ENCODE data around the gene SORCS2. TPM values are rescaled to one million over a fixed set of nuclear protein-coding genes. Genes with fewer than 3 reads are reported as not detected.

SORCS2 gene
- total RNA-seq, 1 experiment from 2014 or later, result 4.1 TPM

GRCh38 chr4:7254736-7255487 lies 62.6 kb downstream of the SORCS2 start:
- Histone ChIP-seq H3K79me2 (ENCODE audit: low read length) (0 out of 2 replicates have a peak, but pooled peaks cover 8% of the 10 kb centered on the region), H2AFZ (ENCODE audit: low read length) (no peak overlapping the region), H3K27ac (ENCODE audit: low read length) (no peak overlapping the region), H3K9me3 (ENCODE audit: low read length) (no peaks in the 10 kb centered on the region), H3F3A (ENCODE audit: low read length, unreplicated experiment) (no peaks in the 10 kb centered on the region), H3K36me3 (ENCODE audit: low read depth, low read length) (no peaks in the 10 kb centered on the region), H3K4me3 (ENCODE audit: low read length) (no peak overlapping the region), H3K4me2 (ENCODE audit: low read length) (no peak overlapping the region), H3K9ac (ENCODE audit: low read length) (no peak overlapping the region), H3K27me3 (ENCODE audit: low read length) (no peaks in the 10 kb centered on the region), H3K9me2 (replicated peaks; ENCODE audit: low read length) (no peaks in the 10 kb centered on the region), H4K20me1 (ENCODE audit: low read length) (no peaks in the 10 kb centered on the region), H3K4me1 (ENCODE audit: insufficient read depth, low read length) (no peaks in the 10 kb centered on the region)
- CTCF ChIA-PET, result no interaction called here
- intact Hi-C loops (cut with micrococcal nuclease), result no loop called here
- TF ChIP-seq EZH2 (IDR thresholded peaks at IDR 0.05; ENCODE audit: low read length, unreplicated experiment) (no peak), CTCF (conservative IDR thresholded peaks at IDR 0.05; ENCODE audit: low read depth, low read length) (no peak), EZH2phosphoT487 (IDR thresholded peaks at IDR 0.05; ENCODE audit: borderline replicate concordance, low read length) (no peak)
- DNase-seq, result no peak
- POLR2A ChIA-PET (ENCODE audit: unreplicated experiment), result no interaction called here
- no TSS peak for BruUV-seq (replicated peaks)
- ATAC-seq, result no peak

- no peaks in the 10 kb centered on the region for H4K20me1 ChIP-seq (ENCODE audit: low read length)
- H3K4me3 ChIP-seq (ENCODE audit: low read length), result no peak overlapping the region
- ATAC-seq, result no peak
- no peak overlapping the region for H2AFZ ChIP-seq (ENCODE audit: low read length)
- TF ChIP-seq EZH2 (IDR thresholded peaks at IDR 0.05; ENCODE audit: low read length, unreplicated experiment), result no peak
- no peaks in the 10 kb centered on the region for H3K27me3 ChIP-seq (ENCODE audit: low read length)
- H3K4me1 ChIP-seq (ENCODE audit: insufficient read depth, low read length), result no peaks in the 10 kb centered on the region
- H3K79me2 ChIP-seq (ENCODE audit: low read length), result peaks cover 14% of the 10 kb centered on the region
- DNase-seq, result no peak
- no peak overlapping the region for H3K27ac ChIP-seq (ENCODE audit: low read length)
- POLR2A ChIA-PET (ENCODE audit: unreplicated experiment), result no interaction called here
- no TSS peak for BruUV-seq (replicated peaks)
- H3K36me3 ChIP-seq (ENCODE audit: low read depth, low read length), result no peaks in the 10 kb centered on the region
- H3K9me2 ChIP-seq (replicated peaks; ENCODE audit: low read length), result no peaks in the 10 kb centered on the region
- no peaks in the 10 kb centered on the region for H3F3A ChIP-seq (ENCODE audit: low read length, unreplicated experiment)
- intact Hi-C loops (cut with micrococcal nuclease), result no loop called here
- no peak overlapping the region for H3K4me2 ChIP-seq (ENCODE audit: low read length)
- CTCF ChIA-PET, result no interaction called here
- H3K9me3 ChIP-seq (ENCODE audit: low read length), result no peaks in the 10 kb centered on the region
- no peak overlapping the region for H3K9ac ChIP-seq (ENCODE audit: low read length)
Measured at GRCh38 chr4:7255488-7255881, 63.1 kb downstream of the SORCS2 start.

- DNase-seq (no peak), ATAC-seq (no peak)
- CTCF ChIA-PET, result no interaction called here
Measured at GRCh38 chr4:7255996-7256395, 63.7 kb downstream of the SORCS2 start.

More at GRCh38 chr4:7255996-7256395, 63.7 kb downstream of the SORCS2 start:
- H3K9ac ChIP-seq (ENCODE audit: low read length), result no peak overlapping the region
- no TSS peak for BruUV-seq (replicated peaks)
- no peak overlapping the region for H3K27ac ChIP-seq (ENCODE audit: low read length)
- no peak overlapping the region for H2AFZ ChIP-seq (ENCODE audit: low read length)
- no peaks in the 10 kb centered on the region for H4K20me1 ChIP-seq (ENCODE audit: low read length)
- H3K4me3 ChIP-seq (ENCODE audit: low read length), result no peak overlapping the region
- H3K4me2 ChIP-seq (ENCODE audit: low read length), result no peak overlapping the region
- H3F3A ChIP-seq (ENCODE audit: low read length, unreplicated experiment), result no peaks in the 10 kb centered on the region
- POLR2A ChIA-PET (ENCODE audit: unreplicated experiment), result no interaction called here
- no peaks in the 10 kb centered on the region for H3K9me3 ChIP-seq (ENCODE audit: low read length)
- no peak for TF ChIP-seq EZH2phosphoT487 (IDR thresholded peaks at IDR 0.05; ENCODE audit: borderline replicate concordance, low read length)
- no peak for TF ChIP-seq CTCF (conservative IDR thresholded peaks at IDR 0.05; ENCODE audit: low read depth, low read length)
- TF ChIP-seq EZH2 (IDR thresholded peaks at IDR 0.05; ENCODE audit: low read length, unreplicated experiment), result no peak
- H3K79me2 ChIP-seq (ENCODE audit: low read length), result peaks cover 19% of the 10 kb centered on the region
- no peaks in the 10 kb centered on the region for H3K36me3 ChIP-seq (ENCODE audit: low read depth, low read length)
- intact Hi-C loops (cut with micrococcal nuclease), result no loop called here
- H3K4me1 ChIP-seq (ENCODE audit: insufficient read depth, low read length), result peaks cover under 1% of the 10 kb centered on the region; the same call in 1 of the 2 replicates
- H3K27me3 ChIP-seq (ENCODE audit: low read length), result no peaks in the 10 kb centered on the region
- no peaks in the 10 kb centered on the region for H3K9me2 ChIP-seq (replicated peaks; ENCODE audit: low read length)

All from PC-3 (cell line).